ENCODE data around the gene HMX3.

HMX3 gene

DNA sequence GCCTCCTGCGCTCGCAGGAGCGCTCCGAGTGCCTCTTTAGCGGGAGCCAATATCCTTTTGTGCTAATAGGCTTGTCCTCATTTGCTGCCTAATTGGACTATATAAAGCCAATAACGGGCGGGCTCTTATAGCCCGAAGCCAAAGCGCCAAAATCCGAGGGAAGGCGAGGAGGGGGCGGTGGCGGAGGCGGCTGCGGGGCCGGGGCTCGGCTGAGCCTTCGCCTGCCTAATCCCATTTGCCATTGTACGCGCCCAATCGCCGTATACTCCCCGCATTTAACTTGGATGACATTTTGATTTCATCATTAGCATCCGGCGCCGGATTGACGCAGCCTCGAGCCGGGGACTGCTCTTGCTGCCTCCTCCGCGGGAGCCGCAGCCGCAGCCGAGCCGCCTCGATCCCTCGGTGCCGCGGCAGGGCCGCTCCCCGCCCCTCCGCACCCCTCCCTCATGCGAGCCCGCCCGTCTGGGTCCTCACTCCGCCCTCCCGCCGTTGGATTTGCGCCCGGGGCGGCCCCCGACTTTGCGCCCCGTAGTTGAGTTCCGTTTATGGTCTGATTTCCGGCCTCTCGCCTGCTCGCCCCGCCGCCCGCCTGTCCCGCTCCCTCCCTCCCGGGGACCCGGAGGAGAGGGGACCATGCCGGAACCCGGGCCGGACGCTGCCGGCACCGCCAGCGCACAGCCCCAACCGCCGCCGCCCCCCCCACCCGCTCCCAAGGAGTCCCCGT lies at the start of gene HMX3:
Gene HMX3, plus strand, starts transcription at position 556 of the 727 bp plus-strand sequence. Its CDS starts 81 bp downstream, at position 637.
- DNase-seq, result no peak

DNA sequence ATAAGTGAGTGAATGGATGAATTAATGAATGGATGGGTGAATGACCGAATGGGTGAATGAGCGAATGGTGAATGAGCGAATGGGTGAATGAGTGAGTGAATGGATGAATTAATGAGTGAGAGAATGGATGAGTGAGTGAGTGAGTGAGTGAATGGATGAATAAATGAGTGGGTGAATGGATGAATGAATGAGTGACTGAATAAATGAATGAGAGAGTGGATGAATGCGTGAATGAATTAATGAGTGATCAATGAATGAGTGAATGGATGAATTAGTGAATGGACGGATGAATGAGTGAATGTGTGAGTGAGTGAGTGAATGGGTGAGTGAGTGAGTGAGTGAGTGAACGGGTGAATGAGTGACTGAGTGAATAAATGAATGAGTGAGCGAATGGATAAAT lies 49.5 kb upstream of the HMX3 start:
- DNase-seq, result no peak

DNA sequence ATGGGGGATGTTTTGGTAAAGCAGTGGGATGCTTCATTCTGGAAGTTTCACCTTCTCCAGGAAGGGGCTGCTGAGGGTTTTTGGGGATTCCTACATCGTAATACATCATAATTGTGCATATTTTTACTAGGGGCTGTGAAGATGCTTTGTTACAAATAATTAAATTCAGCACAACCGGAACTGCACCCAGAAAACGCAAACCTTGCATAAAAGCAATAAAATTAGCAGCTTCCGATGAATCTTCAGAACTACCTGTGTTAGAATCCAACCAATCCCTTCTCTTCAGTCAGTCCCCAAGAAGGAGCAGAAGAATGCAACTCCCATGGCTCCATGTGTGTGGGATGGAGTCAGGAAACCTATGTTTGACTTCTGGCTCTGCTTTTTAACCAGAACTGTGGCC lies 48.4 kb upstream of the HMX3 start:
- DNase-seq, result no peak

DNA sequence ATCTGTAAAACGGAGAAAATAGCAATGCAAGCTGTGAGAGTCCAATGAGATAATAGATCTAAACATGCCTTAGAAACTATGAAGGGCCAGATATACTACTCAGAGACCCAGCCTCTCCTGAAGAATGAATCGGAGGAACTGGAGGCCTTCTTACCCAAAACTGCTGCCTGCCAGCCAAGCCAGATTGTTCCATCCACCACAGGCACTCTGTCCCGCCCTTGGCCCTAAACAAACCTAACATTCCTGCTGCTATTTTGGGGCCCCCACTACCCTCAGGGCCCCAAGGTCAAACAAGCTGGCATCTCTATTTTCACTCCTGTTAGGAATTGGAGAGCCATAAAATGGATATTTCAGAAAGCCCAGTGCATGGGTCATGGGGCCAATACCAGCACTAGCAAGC lies 48.0 kb upstream of the HMX3 start:
- DNase-seq, result no peak

DNA sequence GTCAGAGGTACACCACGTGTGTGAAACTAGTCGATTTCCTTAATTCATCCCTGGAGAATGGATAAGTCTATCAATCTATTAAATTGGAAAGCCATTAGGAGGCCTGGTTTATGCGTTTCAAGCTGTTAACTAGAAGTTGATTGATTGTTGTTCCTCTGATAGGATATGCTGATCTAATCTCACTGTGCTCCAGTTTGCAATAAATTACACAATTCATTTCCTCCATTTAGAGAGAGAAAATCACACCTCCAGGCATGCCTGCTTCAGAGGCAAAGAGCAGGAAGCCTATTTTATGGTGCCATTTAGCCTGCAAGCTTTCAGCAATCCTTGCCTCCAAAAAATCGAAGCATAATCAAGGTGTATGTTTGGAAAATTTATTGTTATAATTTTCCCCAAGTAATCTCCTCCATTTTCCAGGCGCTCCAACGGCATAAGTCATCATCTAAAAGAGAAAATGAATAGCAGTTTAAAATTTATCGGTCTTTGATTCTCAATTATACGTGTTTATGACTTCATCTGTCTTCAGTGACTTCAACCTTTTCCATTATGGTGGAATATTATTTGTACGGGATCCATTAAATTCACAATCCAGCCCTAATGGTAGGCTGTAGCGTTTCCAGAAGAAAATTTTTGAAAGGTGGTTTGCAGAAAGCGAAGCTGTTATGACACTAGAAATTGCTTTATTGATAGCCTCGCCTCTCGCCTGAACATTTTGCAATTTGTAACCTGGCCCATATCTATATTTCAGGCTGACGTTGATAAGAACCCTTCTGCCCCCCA lies 42.9 kb upstream of the HMX3 start:
- DNase-seq, result no peak

DNA sequence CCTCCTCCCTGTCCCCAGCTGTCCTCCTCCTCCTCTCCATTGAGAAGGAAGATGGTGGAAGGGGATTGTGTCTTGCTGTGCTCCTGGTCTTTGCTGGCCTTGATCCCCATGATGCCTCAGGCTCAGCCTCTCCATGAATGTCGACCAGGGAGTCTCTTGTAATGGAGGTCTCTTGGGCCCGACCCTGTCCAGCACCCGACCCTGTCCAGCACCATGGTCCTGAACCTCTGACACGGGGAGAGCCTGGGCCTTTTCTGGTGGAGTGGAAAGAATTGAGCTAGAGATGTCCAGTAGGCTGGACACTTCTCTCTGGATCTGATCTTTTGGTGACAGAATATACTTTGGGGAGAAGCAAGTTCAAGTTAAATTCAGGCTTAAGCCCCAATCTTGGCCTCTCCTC lies 42.3 kb upstream of the HMX3 start:
- DNase-seq, result no peak

DNA sequence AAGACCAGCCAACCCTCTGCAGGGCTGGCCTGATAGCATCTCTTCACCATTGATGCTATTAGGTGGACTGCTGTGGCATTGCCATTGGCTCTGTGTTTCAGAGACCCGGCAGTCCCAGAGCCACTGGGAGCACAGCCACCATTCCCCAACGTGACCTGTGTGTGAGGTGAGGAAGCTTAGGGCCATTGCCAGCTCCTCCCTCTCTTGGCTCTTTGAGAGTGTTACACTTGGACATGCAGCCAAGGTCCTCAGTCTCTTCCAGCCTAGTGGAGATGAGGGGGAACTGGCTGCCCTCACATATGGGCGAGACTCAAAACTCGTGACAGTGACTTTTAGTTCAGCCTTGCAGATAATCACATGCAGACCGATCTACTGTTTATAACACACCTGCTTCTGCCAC lies 39.3 kb upstream of the HMX3 start:
- DNase-seq, result no peak

DNA sequence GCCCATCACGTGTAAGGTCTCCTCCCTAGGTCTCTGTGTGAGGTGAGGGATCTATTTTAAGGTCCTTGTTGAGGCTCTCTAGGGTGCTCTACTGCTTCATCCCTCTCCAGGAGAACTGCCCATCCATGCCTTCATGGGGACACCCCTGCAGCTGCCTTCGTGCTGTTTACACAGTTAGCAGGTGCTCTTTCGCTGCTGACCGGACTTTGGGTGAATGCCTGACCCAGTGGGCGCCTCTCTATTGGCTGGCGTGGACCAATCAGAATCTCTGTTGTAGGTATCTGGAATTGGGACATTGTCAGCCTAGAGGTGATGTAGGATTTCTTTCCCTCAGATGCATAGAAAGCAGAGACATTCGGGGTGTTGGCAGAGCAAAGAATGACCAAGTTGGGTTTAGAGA lies 38.7 kb upstream of the HMX3 start:
- no peak for DNase-seq

DNA sequence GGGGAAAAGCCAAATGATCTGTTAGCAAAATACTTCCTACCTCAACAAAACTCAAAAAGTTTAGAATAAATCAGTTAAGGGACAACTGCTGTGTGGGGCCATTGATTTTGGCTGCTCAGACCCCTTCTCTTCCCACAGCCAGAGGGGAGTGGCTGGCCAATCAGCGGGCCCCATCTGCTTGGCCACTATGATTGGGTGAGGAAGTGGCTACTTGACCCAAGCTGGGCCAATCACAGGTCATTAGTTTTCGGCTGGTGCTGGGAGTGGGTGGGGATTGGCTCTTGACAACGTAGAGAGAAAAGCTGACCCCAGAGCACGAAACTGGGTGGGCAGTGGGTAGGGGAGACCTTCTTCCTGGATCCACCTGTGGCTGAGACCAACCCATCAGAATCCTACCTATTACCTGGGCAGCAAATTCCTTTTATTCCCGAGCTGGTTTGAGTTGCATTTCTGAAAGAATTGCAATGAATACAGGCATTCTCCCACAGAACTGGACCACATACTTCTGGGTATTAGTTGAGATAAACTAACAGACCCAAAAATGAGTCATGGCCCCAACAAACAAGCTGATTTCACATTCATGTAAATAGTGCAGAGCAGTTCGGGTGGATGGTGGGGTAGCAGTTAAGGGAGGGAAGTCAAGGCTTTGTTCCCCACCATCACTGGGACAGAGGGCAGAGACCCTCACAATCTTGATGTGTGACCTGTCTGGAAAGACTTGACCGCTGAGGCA lies 35.6 kb upstream of the HMX3 start:
- no peak for DNase-seq

DNA sequence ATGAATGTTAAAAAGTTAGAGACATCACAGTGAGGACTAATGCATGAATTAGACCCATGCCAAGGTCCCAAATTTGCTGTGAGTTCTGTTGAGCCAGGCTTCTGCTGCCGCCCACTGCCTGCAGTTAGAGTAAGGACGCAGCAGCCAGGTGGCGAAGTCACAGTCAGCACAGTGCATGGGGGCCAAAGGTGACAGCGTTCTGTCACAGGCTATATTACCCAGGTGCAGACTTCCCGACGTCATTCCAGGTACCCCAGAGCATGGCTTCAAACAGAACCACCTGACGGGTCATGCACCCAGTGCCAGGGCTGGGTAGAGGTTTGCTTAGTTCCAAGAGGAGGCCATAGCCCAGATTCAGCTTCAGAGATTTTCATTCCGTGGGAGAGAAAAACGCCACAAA lies 33.9 kb upstream of the HMX3 start:
- no peak for DNase-seq

DNA sequence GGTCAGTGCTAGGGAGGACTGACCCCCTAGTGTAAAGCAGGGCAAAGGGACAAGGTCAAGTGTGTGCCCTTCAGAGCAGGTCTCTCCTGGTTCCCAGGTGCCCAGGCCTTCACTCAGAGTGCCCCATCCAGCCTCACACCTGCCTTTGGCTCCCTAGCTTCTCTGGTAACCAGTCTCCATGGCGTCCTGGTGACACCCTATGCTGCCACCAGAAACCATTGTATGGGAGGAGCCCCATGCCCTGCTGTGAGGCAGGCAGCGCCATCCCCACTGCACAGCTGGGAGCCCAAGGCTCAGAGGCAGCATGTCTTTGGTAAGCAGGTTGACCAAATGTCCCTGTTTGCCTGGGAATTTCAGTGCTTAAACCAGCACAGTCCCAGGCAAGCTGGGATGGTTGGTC lies 33.1 kb upstream of the HMX3 start:
- DNase-seq, result no peak

DNA sequence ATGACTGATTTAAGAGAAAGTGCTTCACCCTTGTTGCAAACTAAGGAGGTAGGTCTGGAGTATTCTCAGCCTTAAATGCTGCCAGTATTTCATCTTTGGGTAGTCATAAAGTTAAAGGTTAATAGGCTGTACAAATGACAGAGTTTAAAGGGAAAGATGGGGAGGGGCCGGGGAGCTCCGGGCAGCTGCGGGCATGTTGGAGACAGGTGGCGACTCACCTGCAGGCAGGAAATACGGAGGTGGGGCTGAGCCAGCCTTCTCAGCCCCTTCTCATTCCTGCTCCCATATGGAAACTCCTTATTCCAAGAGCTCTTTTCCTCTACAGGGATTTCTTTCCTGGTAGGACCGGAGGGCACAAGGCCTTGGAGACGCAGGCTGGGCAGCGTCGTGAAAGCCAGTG lies 31.8 kb upstream of the HMX3 start:
- DNase-seq, result no peak

DNA sequence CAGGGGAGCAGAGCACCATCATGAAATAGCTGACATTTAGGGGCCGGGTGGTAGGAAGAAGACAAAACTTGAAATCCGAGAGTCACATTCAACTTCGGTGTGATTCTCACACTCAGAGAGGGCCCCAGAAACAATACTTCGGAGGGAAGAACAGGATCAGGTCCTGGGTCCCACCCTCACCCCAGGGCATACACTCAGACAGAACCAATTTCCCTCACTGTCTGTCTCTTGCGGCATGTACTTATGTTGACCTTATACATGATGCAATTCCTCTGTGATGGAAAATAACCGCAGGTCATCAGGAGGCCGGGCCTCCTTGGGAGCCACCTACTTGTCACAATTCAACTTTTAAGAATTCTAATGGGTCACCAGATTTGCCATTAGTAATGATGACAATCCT lies 26.3 kb upstream of the HMX3 start:
- no peak for DNase-seq

DNA sequence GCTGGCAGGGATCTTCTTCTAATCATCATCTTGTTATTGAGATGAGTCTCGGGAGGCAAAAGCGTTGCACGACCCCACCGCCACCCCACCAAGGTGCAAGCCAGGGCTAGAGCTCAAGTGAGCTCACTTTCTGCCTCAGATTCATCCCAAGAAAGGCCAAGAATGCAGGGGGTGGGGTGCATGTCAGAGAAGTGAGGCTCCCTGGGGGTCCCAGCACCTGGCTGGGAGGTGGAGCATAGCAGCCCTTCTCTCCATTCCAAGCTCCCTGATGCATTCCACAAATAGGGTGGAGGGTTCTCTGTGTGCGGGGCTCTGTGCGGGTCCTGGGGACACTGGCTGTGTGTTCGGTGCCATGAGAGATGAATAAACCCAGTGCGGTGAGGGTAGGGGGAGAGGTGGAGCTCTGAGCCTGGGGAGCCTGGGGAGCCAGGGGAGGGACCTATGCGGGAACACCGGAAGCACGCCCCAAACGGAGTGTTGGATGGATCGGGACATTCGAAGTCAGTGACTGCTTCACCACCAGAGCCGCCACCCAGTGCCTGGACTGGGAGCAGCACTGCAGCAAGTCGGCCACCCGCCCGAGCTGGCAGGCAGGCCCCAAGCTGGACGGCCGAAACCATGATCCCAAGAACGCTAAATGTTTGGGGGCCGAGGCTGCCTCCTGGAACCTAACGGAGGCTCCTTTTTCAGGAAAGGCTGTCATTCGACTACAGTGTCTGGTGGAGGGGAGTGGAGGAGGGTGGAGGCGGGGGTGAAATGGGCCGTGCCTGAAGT lies 17.9 kb upstream of the HMX3 start:
- no peak for DNase-seq

DNA sequence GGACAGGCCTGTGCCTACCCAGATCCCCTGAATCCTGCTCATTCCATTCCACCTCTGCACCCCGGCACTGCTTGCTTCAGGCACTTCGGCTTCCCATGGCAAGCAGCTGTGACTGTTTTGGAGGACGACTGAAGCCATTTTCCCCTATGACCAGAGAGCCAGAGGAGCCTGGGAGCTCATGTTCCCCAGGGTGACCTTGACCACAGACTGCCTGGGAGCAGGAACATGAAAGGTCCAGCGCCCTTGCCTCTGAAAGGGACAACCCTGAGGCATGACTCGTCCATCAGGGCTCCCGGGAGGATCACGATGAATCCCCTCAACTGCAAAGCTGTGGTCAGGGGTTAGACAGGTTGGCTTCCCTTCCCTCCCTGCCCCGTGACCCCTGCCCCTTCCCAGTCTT lies 16.7 kb upstream of the HMX3 start:
- no peak for DNase-seq

DNA sequence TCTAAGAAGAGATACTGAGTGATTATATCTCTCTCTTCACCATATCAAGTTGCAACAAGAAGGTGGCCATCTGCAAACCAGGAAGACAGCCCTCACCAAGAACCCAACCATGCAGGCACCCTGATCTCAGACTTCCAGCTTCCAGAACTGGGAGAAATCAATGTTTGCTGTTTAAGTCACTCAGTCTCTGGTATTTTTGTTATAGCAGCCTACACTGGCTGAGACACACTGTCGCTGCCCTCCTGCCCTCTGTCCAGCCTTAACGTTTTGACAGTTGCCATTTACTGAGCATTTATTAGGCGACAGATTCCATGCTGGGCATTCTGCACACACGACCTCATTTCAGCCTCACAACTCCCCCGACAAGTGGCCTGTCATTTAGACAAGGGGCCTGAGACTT lies 9.5 kb upstream of the HMX3 start:
- DNase-seq, result no peak

DNA sequence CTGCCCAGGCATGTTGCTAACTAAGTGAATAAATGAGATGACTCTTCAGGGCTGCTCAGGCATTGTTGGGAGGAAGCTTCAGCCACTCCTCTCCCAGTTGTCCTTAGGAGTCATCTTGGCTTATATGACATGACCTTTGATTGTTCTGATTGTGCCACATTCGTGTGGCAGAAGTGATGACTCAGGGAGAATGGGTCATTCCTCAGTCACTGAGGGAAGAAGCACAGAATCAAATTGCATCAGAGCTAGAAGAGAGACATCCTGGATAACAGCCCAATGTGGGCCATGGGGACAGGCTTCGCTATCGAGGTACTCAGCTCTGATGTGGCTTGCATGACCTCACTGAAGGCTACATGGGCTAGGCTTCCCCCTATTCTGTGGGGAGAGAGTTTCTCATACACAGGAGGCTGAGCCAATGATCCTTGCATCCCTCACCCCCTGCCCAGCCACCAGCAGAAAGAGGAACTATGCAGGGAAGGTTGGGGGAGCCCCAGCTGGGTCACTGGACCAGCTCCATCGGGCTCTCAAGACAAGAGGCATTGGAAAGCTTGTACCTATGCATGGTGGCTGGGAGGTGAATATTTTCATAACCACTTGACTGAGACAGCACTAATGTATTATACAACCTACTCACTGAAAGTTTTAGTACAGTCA lies 6.0 kb upstream of the HMX3 start:
- DNase-seq, result no peak

DNA sequence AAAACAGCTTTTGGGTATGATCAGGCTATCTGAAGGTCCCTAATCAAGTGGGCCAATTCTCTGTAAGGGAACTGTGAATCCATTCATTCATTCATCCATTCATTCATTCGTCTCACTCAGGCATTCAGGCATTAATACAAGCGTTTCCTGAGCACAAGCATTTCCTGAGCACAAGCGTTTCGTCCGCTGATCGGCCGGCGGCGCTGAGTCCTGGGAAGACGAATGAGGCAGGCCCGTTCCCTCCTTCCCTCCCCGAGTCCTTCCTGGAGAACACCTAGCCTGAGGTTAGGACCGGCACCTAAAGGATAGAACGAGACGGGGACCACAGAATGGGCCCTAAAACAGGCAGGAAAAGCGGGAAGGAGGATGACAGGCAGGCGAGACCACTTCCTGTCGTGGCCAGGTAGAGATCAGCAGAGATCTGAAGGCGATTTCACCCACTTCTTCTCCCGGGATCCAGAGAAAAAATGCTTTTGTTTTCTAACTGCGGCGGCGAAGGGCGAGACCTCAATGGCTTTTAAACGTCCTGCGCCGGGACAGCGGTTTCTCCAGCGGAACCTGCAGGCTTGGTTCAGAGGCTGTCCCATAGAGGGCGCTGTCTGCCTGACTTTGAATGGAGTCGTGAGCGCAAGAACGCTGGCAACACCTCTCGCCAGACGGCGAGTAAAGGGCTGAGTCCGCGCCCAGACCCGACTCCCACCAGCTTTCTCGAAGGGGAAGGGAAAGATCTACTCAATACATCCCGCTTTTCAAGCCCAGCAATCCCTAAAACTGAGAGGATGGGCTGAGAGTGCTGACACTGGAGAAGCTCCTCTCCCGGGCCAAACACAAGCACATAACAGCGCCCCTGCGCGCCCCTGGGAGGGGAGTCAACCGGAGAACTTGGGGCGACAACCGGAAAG lies 2.9 kb upstream of the HMX3 start:
- peak; percentile 83 for DNase-seq

DNA sequence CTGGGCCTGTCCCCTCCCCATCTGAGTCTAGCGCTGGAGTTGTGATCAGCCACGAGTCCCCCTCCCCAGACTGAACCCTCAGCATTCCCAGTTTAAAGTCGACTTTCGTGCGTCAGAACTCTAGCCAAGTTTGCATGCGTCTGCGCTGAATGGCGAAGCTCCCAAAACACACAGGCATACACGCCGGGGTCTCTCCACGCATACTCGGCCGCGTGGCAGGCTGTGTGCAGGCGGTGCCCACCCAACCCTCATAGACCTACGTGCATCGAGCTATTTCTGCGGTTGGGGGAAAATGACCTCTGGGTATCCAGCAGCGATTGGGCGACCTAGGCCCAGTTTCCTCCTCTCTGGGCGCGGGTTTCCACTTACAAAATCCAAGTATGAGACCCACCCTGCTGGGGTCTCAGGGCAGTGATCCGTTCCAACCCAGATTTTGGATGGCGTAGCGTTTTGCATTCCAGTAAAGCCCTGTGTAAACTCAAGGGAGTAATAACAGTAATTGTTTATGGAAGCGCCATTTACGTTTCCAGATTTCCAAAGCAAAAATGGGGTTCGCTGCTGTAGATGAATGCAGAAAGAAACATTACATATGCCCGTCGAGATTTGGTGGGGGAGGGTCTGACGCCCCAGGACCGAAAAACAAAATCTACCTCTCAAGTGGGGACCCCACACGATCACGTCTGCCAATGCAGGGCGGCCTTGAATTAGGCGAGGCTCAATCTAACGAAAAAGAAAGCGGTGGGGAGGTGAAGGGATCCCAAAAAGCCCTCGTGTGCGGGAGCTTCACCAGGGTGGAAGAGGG lies 2.0 kb upstream of the HMX3 start:
- no peak for DNase-seq

DNA sequence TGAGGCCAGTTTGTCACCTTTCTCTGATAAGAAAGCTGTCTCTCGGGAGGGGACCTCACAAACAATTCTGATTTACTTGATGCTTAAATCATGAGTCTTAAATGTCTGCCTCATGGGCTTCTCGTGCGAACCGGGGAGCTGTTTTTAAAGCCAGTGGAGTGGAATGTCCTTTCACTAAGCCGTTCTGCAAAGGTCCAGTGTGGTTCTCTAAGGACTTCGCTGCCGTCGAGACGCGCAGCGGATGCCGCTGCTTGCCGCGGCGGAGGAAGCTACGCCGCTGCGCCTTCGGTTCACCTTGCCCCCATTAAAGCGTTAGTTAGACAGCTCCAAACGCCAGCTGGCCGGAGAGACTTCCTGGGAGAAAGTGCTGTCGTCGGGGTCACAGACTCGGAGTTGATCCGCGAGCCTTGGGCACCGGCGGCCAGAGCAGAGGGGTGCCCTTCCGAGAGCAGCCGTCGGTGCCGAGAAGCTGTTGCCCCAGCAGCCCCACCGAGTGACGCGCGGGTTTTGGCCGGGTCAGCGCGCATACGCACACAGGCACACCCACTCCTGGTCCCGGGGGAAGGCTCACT lies 1.3 kb upstream of the HMX3 start:
- no peak for DNase-seq
